ENCODE measurements around the gene CDH13. TPM values are rescaled to one million over a fixed set of nuclear protein-coding genes. Genes with fewer than 3 reads are reported as not detected.

CDH13 gene
- total RNA-seq, 4 donors from 2014 or later = 3.1 to 13.5 (median 8.9) TPM

DNA sequence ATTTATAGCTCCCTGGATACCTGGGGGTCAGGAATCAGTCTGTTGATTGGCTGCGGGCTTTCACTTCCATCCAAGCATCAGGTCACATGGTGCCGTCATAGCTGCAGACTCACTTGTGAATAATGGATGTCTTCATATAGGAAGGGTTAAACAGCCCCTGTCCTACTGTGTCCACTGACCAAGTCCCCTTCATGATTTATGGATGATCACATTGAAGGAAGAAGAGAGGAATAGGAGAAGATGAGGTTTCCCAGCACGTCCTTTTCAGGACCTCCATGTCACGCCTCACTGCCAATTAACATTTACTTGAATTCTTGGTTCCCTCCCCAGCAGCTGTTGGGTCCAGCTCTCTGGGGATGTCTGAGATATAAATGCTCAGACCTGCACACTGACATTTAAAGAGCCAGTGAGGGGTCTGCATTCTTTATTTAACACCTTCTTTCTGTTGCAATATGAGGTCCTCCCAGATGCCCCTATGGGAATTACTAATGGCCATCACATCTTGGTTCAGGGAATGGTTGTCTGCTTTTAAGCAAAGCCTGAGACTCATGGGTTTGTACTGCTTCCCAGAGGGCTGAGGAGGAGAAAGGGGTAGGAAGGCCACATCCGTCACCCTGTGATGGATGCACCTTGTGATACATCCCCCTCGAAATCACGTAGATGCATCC lies 950.4 kb downstream of the CDH13 start:
- 85% methylated on average over 7 of the region's 7 CpGs for WGBS
- TF ChIP-seq, protein P1, sequence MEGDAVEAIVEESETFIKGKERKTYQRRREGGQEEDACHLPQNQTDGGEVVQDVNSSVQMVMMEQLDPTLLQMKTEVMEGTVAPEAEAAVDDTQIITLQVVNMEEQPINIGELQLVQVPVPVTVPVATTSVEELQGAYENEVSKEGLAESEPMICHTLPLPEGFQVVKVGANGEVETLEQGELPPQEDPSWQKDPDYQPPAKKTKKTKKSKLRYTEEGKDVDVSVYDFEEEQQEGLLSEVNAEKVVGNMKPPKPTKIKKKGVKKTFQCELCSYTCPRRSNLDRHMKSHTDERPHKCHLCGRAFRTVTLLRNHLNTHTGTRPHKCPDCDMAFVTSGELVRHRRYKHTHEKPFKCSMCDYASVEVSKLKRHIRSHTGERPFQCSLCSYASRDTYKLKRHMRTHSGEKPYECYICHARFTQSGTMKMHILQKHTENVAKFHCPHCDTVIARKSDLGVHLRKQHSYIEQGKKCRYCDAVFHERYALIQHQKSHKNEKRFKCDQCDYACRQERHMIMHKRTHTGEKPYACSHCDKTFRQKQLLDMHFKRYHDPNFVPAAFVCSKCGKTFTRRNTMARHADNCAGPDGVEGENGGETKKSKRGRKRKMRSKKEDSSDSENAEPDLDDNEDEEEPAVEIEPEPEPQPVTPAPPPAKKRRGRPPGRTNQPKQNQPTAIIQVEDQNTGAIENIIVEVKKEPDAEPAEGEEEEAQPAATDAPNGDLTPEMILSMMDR (IDR thresholded peaks at IDR 0.05) = no peak
- TF ChIP-seq EP300 (IDR thresholded peaks at IDR 0.05) = no peak
- no peak for TF ChIP-seq POLR2AphosphoS5 (IDR thresholded peaks at IDR 0.05)
- intact Hi-C loops (cut with DNase I) = no loop called here

DNA sequence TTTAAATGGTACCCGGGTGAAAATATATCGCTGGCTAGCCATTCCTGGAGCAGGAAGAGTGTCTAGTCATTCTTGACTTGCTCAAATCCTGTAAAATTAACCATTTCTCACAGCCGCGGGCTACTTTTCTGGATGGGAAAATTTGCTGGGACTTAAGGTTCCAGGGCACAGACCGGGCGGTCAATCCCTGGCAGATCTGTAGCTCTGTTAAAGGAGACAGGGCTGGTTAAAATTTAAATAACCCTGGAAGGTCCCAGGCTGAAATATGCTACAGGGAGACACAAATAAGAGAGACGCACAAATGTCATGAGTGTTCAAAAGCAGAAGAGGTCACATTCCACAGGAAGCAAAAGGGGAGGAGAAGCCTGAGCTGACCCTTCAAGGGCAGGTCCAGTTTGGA lies 951.4 kb downstream of the CDH13 start:
- Histone ChIP-seq H3K36me3 (no peaks in the 10 kb centered on the region), H3K27ac (replicated peaks in 1 of 4) (no peak overlapping the region), H3K4me3 (no peak overlapping the region), H3K9me3 (peaks cover 0 to 11% (median 5%) of the 10 kb centered on the region in 4 donors), H3K27me3 (no peaks in the 10 kb centered on the region), H3K4me1 (no peaks in the 10 kb centered on the region)
- TF ChIP-seq, protein P1 (IDR thresholded peaks at IDR 0.05) = no peak
- no peak for TF ChIP-seq POLR2AphosphoS5 (IDR thresholded peaks at IDR 0.05)
- no peak for TF ChIP-seq POLR2A (IDR thresholded peaks at IDR 0.05; ENCODE audit: low read depth)
- no peak for TF ChIP-seq EP300 (IDR thresholded peaks at IDR 0.05)
- 77% methylated on average over 7 of the region's 7 CpGs for WGBS
- intact Hi-C loops (cut with DNase I) = no loop called here
- DNase-seq (ENCODE audit: extremely low spot score) = no peak

More for the DNA sequence above, 950.4 kb downstream of the CDH13 start:
- Histone ChIP-seq H3K4me3 (no peak overlapping the region), H3K9me3 (peaks cover 0 to 11% (median 5%) of the 10 kb centered on the region in 4 donors), H3K36me3 (no peaks in the 10 kb centered on the region), H3K27me3 (no peaks in the 10 kb centered on the region), H3K4me1 (no peaks in the 10 kb centered on the region), H3K27ac (replicated peaks in 1 of 4) (no peak overlapping the region)
- DNase-seq (ENCODE audit: extremely low spot score) = no peak

DNA sequence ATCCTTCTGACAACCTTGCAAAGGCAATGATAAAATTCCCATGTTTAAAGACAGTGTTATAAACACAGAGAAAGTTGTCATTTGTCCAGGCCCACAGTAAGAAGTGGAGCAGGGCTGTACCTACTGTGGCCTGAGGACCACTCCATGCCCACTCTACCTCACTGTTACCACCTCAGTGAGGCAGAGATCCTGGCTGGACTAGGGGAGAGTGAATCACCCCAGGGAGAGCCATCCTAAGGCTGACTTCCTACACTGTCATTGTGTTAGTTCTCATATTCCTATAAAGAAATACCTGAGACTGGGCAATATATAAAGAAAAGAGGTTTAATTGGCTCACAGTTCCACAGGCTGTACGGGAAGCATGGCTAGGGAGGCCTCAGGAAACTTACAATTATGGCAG lies 952.3 kb downstream of the CDH13 start:
- peaks cover 0 to 11% (median 5%) of the 10 kb centered on the region in 4 donors for H3K9me3 ChIP-seq
- intact Hi-C loops (cut with DNase I) = no loop called here
- WGBS = 35% methylated on average over 1 of the region's 1 CpG
- H3K4me3 ChIP-seq = no peak overlapping the region
- no peak overlapping the region for H3K27ac ChIP-seq (replicated peaks in 1 of 4)
- DNase-seq (ENCODE audit: extremely low spot score) = no peak
- H3K36me3 ChIP-seq = no peaks in the 10 kb centered on the region
- no peaks in the 10 kb centered on the region for H3K27me3 ChIP-seq
- TF ChIP-seq POLR2A (IDR thresholded peaks at IDR 0.05; ENCODE audit: low read depth) (no peak), EP300 (IDR thresholded peaks at IDR 0.05) (no peak)
- no peaks in the 10 kb centered on the region for H3K4me1 ChIP-seq

DNA sequence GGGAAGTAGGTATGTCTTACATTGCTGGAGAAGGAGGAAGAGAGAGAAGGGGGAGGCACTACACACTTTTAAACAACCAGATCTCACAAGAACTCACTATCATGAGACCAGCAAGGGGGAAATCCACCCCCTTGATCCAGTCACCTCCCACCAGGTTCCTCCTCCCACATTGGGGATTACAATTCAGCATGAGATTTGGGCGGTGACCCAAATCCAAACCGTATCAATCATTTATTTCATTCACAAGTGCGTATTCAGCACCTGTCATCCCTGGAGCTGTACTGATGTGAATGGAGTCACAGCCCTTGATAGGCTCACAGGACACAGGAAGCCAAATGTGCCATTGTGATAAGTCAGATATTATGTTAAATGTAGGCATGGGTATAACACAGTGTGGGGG lies 952.7 kb downstream of the CDH13 start:
- no peaks in the 10 kb centered on the region for H3K4me1 ChIP-seq
- no peak overlapping the region for H3K4me3 ChIP-seq
- H3K36me3 ChIP-seq = no peaks in the 10 kb centered on the region
- intact Hi-C loops (cut with DNase I) = no loop called here
- DNase-seq (ENCODE audit: extremely low spot score) = no peak
- H3K27ac ChIP-seq (replicated peaks in 1 of 4) = no peak overlapping the region
- no peak for TF ChIP-seq POLR2A (IDR thresholded peaks at IDR 0.05; ENCODE audit: low read depth)
- no peak for TF ChIP-seq POLR2AphosphoS5 (IDR thresholded peaks at IDR 0.05)
- TF ChIP-seq EP300 (IDR thresholded peaks at IDR 0.05) = no peak
- TF ChIP-seq, protein P1 (IDR thresholded peaks at IDR 0.05) = no peak
- peaks cover 0 to 11% (median 5%) of the 10 kb centered on the region in 4 donors for H3K9me3 ChIP-seq
- H3K27me3 ChIP-seq = no peaks in the 10 kb centered on the region
- 92% methylated on average over 3 of the region's 3 CpGs for WGBS

DNA sequence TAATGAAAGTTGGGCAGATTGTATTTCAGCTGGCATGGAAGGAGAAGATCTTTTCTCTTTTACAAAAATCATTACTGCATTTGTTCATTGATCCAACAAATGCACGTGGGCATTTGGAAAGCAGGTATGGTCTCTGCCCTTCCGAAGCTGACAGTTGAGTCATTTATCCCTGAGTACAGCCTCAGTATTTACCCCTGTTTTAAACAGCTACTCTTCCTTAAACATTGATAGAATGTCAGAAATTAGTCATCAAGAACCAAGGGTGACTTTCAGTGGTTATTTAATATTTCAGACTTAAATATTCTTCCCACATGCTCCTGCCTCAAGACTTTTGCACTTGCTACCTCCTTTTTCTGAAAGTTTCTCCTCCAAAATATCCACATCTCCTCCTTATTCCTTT lies 954.3 kb downstream of the CDH13 start:
- TF ChIP-seq POLR2A (IDR thresholded peaks at IDR 0.05; ENCODE audit: low read depth) (no peak), POLR2AphosphoS5 (IDR thresholded peaks at IDR 0.05) (no peak), EP300 (IDR thresholded peaks at IDR 0.05) (no peak)
- TF ChIP-seq, protein P1 (IDR thresholded peaks at IDR 0.05) = no peak
- Histone ChIP-seq H3K4me3 (no peak overlapping the region), H3K27ac (replicated peaks in 1 of 4) (no peak overlapping the region), H3K9me3 (peaks cover 0 to 2% (median under 1%) of the 10 kb centered on the region in 4 donors), H3K4me1 (no peaks in the 10 kb centered on the region), H3K36me3 (no peaks in the 10 kb centered on the region), H3K27me3 (peaks cover 0 to 4% (median 0%) of the 10 kb centered on the region in 4 donors)
- 63% methylated on average over 2 of the region's 2 CpGs for WGBS
- intact Hi-C loops (cut with DNase I) = no loop called here
- no peak for DNase-seq (ENCODE audit: extremely low spot score)

Data from esophagus muscularis mucosa (tissue), 4 donors.